HG02852 (cell line): ENCODE data around the gene C9.
A peak's percentile ranks its signal among the peaks of the same experiment; 100 is the strongest.
"Not testable (repeated sequence)": the region's sequence is repeated elsewhere in the genome, so short reads cannot be mapped to it uniquely, and the experiment has no call there.

Source experiments
- ATAC-seq: cut with Tn5 transposase; IDR thresholded peaks from one replicate; pipeline ENCODE4 v1.9.1; 2021; ENCODE audit warnings: mild to moderate bottlenecking, moderate library complexity; ENCODE audit not compliant: unreplicated experiment

Gene C9

DNA sequence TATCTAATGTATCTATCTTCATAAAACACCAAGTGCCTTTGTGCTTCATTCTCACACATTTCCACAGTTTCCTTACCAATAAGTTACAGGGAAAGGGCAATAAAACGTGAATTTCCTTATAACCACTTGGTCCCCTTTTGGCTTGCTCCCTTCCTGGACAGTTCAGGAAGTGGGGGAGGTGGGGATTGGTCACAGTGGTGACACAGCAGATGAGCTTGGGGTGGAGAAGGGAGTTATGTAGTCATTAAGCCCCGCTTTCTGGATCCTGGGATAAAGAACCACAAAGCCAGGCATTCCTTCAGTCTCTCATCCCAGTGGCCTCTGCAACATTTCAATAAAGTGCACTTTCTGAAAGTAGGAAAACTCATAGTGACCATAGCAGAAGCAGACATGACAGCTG, 97.9 kb downstream of the C9 start:
- no peak for ATAC-seq

GRCh38 chr5:39264528-39264927, 99.8 kb downstream of the C9 start:
- peak; percentile 87 for ATAC-seq

DNA sequence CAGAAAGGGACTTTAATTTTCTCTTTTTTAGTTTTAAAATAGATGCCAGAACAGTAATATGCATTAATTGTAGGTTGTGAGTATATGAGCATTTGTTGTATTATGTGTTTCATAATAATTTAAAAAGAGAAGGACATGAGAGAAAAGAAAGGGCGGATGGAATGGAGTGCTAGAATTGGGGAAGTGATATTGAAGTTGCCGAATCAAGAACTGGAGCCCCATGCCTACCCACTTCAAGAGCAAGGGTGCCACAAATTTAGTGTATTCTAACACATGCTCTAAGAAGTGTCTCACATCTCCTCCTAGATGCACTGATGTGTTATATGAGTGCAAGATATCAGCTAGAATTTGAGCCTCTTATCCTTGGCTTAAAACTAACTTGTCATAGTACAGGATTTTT, 101.3 kb downstream of the C9 start:
- ATAC-seq = no peak

- no peak for ATAC-seq
Observed at GRCh38 chr5:39260095-39260494, 104.2 kb downstream of the C9 start.

DNA sequence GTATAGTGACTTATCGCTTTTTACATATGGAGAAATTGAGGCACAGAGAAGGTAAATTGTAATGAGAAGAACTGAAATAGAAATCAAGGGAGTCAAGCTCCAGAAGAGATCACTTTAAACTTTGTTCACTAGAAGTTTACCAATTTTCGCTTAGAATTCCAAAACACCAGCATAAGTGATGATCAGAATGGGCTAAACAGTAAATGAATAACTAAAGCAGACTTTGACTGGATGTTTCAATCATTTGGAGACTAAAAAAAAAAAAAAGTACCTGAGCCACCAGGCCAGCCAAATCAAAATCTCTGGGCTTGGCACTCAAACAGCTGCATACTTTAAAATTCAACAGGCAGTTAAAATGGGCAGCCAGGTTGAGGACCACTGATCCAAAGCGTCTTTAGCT, 106.7 kb downstream of the C9 start:
- ATAC-seq = no peak

GRCh38 chr5:39256477-39257235, 107.6 kb downstream of the C9 start:
- ATAC-seq = no peak

DNA sequence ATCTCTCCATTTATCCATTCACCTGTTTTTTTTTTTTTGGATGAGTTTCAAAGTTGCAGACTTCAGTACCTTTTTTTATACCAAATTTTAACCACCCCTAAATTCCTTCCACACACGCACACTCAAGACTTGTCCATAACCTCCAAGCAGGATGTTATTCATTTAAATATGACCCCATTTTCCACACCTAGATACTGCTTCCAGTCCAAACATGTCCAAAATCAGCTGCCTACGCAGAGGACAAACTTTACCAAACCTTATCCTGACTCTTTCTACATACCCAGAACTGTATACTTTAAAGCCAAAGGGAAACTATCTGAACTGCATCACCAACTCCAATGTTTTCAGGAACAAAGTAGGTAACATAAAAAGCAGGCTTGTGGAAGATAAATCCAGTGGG, 108.9 kb downstream of the C9 start:
- no peak for ATAC-seq

DNA sequence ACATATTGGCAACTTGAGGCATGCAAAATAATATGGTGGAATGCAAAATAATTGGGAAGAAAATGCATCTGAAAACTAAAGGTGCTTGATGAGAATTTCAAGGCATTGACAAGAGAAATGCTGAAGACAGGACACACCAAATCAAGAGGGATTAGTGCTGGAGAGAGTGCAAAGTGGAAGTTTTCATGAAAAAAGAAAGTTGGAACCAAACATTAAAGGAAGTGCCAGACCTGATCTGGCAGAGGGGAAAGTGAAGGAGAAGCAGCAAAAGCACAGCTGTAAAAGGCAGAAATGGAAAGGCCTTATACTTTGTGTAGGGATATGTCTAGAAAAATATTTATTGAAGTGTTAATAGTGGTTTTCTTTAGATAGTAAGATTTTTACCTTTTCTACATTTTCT, 109.6 kb downstream of the C9 start:
- no peak for ATAC-seq

DNA sequence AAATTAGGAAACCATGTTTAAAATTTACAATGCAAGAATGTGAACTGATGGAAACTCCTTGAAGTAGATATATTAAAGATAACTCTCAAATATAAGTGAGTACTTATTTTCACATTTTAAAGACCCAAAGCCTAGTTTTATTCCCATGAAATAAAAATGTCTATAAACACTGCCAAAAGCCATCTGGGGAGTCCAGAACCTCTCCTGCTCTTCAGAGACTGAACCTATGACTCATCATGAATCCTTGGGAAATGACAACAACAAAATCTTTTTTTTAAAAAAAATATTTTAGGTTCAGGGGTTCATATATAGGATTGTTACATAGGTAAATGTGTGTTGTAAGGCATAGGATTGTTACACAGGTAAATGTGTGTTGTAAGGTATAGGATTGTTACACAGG, 111.1 kb downstream of the C9 start:
- ATAC-seq = no peak

DNA sequence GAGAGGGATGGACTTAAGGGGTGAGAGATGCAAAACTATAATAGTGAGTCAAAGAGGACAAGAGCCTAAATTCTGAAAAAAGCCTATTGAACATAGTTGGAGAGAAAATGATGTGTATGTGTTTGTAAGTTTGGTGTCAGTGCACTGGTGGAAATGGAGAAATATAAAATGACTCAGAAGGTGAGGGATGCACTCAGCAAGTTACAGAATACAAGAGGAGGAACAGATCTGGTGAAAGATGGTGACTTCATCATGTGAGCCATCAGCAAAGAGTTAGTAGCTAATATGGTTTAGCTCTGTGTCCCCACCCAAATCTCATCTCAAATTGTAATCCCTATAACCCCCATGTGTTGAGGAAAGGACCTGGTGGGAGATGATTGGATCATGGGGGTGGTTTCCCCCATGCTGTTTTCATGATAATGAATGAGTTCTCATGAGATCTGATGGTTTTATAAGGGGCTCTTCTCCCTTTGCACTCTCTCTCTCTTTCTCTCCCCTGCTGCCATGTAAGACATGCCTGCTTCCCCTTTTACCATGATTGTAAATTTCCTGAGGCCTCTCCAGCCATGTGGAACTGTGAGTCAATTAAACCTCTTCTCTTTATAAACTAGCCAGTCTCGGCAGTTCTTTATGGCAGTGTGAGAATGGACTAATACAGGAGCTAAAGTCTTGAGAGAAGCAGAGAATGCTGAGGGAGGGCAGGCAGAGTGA, 114.6 kb downstream of the C9 start:
- no peak for ATAC-seq

- no peak for ATAC-seq
Observed at GRCh38 chr5:39249069-39249468, 115.2 kb downstream of the C9 start.

DNA sequence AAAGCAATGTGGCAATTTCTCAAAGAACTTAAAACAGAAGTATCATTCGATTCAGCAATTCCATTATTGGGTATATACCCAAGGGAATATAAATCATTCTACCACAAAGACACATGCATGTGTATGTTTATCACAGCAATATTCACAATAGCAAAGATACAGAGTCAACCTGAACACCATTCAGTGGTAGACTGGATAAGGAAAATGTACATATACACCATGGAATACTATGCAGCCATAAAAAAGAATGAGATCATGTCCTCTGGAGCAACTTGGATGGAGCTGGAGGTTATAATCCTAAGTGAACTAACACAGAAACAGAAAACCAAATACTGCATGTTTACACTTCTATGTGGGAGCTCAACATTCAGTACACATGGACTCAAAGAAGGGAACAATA, 123.5 kb downstream of the C9 start:
- ATAC-seq = no peak

- ATAC-seq = no peak
Observed at GRCh38 chr5:39238366-39239105, 125.8 kb downstream of the C9 start.

DNA sequence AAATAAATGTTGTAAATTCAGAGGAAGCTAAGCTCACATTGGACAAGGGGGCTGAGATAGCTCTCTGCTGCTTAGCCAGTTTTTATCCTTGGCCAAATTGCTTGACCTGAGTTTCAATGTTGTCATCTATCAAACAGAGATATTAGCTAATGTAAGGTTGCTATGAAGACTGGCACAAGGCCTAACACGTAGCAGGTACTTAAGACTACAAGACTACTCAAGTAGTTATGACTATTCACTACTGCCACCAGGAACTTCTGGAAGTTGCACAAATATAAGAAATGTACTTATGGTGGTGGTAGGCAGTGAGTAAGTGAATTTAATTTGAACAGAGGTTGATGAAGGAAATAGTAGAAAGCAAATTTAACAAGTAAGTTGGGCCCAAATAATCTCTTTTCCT, 127.6 kb downstream of the C9 start:
- no peak for ATAC-seq

- no peak for ATAC-seq
Observed at GRCh38 chr5:39235648-39236047, 128.6 kb downstream of the C9 start.

DNA sequence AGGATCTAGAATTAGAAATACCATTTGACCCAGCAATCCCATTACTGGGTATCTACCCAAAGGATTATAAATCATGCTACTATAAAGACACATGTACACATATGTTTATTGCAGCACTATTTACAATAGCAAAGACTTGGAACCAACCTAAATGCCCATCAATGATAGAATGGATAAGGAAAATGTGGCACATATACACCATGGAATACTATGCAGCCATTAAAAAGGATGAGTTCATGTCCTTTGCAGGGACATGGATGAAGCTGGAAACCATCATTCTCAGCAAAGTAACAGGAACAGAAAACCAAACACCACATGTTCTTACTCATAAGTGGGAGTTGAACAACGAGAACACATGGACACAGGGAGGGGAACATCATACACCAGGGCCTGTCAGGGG, 129.8 kb downstream of the C9 start:
- not testable (repeated sequence) for ATAC-seq
